Body of pancreas (tissue), 4 donors: ENCODE measurements around the gene KRTAP5-7. TPM values are rescaled to one million over a fixed set of nuclear protein-coding genes. Genes with fewer than 3 reads are reported as not detected.
"Not testable (repeated sequence)": the region's sequence is repeated elsewhere in the genome, so short reads cannot be mapped to it uniquely, and the experiment has no call there.

Source experiments
- ATAC-seq: fragments of 150-250 bp; one replicate; pipeline ENCODE4 v1.9.1; 2016
- DNase-seq, 4 donors: peaks; one replicate each; pipeline ENCODE4 v3.0.0-alpha.2; 2019
- H3K27ac ChIP-seq, 4 donors: fragments of 200-600 bp; sonication (generic); 1 replicate in 3 of 4; 2 replicates in 1 of 4; pipeline versions ENCODE4 v1.5.1 to v1.6.1; 2016 to 2019; ENCODE audit warnings: mild to moderate bottlenecking in 1 of 4, mixed read lengths in 1 of 4, moderate library complexity in 1 of 4
- H3K27me3 ChIP-seq, 2 donors: fragments of 200-600 bp; sonication (generic); one replicate each; pipeline ENCODE4 v1.6.0; 2016; ENCODE audit warnings: mild to moderate bottlenecking in 1 of 2
- H3K36me3 ChIP-seq, 2 donors: fragments of 200-600 bp; sonication (generic); replicated peaks in 1 of 2; 2 replicates each; pipeline ENCODE4 v1.5.1; 2016; ENCODE audit warnings: low read depth in 2 of 2; ENCODE audit not compliant: insufficient read depth in 1 of 2
- H3K4me1 ChIP-seq: fragments of 200-600 bp; sonication (generic); one replicate; pipeline ENCODE4 v1.6.0; 2016
- H3K4me3 ChIP-seq, 2 donors: fragments of 200-600 bp; sonication (generic); 1 replicate in 1 of 2; 2 replicates in 1 of 2; pipeline ENCODE4 v1.5.1; 2016 to 2019
- H3K9me3 ChIP-seq, 3 donors: fragments of 200-600 bp; sonication (generic); 1 replicate in 2 of 3; 2 replicates in 1 of 3; pipeline ENCODE4 v1.5.1; 2016
- POLR2A ChIP-seq, 3 donors: fragments of 450-650 bp; IDR thresholded peaks; one replicate each; pipeline ENCODE4 v1.6.1; 2016; ENCODE audit warnings: antibody characterized with exemption in 3 of 3, mild to moderate bottlenecking in 2 of 3
- WGBS, 2 donors: methylation state at CpG; one replicate each; pipeline ENCODE4 v1.1.5; 2017; 5-methylcytosine and 5-hydroxymethylcytosine counted together
- intact Hi-C: fragments of 100-400 bp; cut with DNase I; formaldehyde crosslinking; loops from one replicate; pipeline ENCODE4 v1.15.1; 2023
- total RNA-seq, 2 donors: library from RNA; depleted of rRNA; stranded (reverse); fragments of >200 nt; gene quantifications; one replicate each; pipeline ENCODE4 v1.1.0, GENCODE V29; 2016
- TF ChIP-seq, protein P1 (sequence below), 7 experiments: fragments of 450-650 bp in 4 of 7; fragments of 200-600 bp in 3 of 7; sonication (generic) in 3 of 7; IDR thresholded peaks; one replicate each; pipeline ENCODE4 v1.5.1; 2016 to 2019; ENCODE audit warnings: antibody characterized with exemption in 7 of 7

The KRTAP5-7 gene
- total RNA-seq, 2 donors from 2014 or later: not detected

DNA sequence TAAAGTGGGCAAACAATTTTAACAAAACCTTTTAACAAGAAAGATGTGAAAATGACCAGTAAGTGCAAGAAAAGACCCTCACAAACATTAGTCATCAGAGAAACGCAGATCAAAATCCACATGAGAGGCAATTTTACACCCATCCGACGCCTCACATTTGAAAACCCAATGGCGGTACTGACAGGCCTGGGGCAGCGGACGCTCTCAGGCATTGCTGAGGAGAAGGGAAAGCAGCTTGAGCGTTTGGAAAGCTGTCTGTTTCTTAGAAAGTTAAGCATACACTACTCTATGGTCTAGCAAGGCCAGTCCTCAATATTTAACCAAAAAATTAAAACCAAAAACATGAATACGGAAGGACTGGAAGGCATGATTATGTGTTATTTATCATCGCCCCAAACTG, 8.8 kb downstream of the KRTAP5-7 start:
- no peak overlapping the region for H3K27ac ChIP-seq
- intact Hi-C loops: no loop called here
- 83 to 93% methylated on average over 9 of the region's 9 CpGs for WGBS, 2 donors
- peaks cover 9% of the 10 kb centered on the region for H3K4me1 ChIP-seq
- H3K9me3 ChIP-seq: no peaks in the 10 kb centered on the region
- ATAC-seq (no peak), DNase-seq (no peak)
- H3K27me3 ChIP-seq: no peaks in the 10 kb centered on the region
- no peak for TF ChIP-seq POLR2A (IDR thresholded peaks at IDR 0.05)
- TF ChIP-seq, protein P1, sequence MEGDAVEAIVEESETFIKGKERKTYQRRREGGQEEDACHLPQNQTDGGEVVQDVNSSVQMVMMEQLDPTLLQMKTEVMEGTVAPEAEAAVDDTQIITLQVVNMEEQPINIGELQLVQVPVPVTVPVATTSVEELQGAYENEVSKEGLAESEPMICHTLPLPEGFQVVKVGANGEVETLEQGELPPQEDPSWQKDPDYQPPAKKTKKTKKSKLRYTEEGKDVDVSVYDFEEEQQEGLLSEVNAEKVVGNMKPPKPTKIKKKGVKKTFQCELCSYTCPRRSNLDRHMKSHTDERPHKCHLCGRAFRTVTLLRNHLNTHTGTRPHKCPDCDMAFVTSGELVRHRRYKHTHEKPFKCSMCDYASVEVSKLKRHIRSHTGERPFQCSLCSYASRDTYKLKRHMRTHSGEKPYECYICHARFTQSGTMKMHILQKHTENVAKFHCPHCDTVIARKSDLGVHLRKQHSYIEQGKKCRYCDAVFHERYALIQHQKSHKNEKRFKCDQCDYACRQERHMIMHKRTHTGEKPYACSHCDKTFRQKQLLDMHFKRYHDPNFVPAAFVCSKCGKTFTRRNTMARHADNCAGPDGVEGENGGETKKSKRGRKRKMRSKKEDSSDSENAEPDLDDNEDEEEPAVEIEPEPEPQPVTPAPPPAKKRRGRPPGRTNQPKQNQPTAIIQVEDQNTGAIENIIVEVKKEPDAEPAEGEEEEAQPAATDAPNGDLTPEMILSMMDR (IDR thresholded peaks at IDR 0.05): no peak
- no peak overlapping the region for H3K4me3 ChIP-seq
- H3K36me3 ChIP-seq: no peaks in the 10 kb centered on the region

DNA sequence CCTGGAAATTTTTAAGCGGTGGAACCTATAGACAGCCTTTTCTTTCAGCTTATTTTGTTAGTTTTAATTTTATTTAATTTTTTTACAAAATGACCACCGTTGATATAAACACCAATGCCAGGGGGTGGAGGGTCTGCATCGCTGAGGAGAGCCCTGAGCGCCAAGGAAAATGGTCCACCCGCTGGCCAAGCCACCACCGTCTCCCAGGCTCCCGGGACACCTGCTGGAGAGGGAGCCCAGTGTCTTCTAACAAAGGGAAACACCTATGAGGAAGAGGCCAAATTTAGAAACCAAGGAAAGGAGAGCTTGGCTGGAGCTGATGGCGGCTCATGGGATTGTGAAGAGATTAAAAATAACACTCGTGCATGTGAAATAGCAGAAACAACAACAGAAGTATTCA, 10.5 kb downstream of the KRTAP5-7 start:
- Histone ChIP-seq H3K4me1 (peaks cover 9% of the 10 kb centered on the region), H3K9me3 (no peaks in the 10 kb centered on the region), H3K27me3 (no peaks in the 10 kb centered on the region), H3K36me3 (no peaks in the 10 kb centered on the region), H3K27ac (no peak overlapping the region), H3K4me3 (no peak overlapping the region)
- no peak for TF ChIP-seq POLR2A (IDR thresholded peaks at IDR 0.05)
- TF ChIP-seq, protein P1 (IDR thresholded peaks at IDR 0.05): no peak
- DNase-seq (no peak), ATAC-seq (no peak)
- intact Hi-C loops: no loop called here
- 84 to 88% methylated on average over 9 of the region's 9 CpGs for WGBS, 2 donors

DNA sequence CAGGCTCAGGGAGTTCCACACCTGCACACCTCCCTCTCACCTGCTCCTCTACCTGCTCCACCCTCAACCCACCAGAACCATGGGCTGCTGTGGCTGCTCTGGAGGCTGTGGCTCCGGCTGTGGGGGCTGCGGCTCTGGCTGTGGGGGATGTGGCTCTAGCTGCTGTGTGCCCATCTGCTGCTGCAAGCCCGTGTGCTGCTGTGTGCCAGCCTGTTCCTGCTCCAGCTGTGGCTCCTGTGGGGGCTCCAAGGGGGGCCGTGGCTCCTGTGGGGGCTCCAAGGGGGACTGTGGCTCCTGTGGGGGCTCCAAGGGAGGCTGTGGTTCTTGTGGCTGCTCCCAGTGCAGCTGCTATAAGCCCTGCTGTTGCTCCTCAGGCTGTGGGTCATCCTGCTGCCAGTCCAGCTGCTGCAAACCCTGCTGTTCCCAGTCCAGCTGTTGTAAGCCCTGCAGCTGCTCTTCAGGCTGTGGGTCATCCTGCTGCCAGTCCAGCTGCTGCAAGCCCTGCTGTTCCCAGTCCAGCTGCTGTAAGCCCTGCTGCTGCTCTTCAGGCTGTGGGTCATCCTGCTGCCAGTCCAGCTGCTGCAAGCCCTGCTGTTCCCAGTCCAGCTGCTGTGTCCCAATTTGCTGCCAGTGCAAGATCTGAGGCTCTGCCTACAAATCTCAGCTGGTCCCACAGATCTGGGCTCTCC, 11.1 kb downstream of the KRTAP5-7 start, which contains the start of gene KRTAP5-8:
TSS of gene KRTAP5-8 (plus strand) at position 49 of the 689 bp plus-strand sequence. CDS start at position 80, 31 bp downstream.
- H3K4me3 ChIP-seq, H3K9me3 ChIP-seq, intact Hi-C loops, H3K4me1 ChIP-seq, H3K27me3 ChIP-seq, H3K36me3 ChIP-seq, ATAC-seq, DNase-seq, H3K27ac ChIP-seq: not testable (repeated sequence)
- 53% methylated on average over 2 of the region's 4 CpGs; no CpG with 5 or more reads in 1 of the 2 donors for WGBS, 2 donors

DNA sequence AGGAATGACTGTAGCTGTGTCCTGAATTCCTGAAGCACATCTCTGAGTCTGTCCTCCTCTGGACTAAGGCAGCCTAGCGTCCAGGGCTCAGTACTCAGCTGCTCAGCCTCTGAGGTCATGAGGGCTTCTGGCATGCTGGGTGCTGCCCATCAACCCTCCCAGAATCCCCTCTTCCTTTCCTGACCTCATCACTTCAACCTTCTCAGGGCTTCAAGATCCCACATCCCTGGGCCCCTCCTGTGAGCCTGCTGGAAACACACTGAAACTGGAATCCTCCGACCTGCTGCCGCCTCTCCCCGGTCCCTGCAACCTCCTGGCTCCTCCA, 11.6 kb downstream of the KRTAP5-7 start:
- no peak for ATAC-seq
- intact Hi-C loops: no loop called here
- no peak overlapping the region for H3K27ac ChIP-seq
- H3K27me3 ChIP-seq: no peaks in the 10 kb centered on the region
- DNase-seq: no peak
- H3K4me3 ChIP-seq: no peak overlapping the region
- no peaks in the 10 kb centered on the region for H3K9me3 ChIP-seq
- WGBS, 2 donors: 93 to 96% methylated on average over 4 of the region's 4 CpGs
- TF ChIP-seq POLR2A (IDR thresholded peaks at IDR 0.05): no peak
- TF ChIP-seq, protein P1 (IDR thresholded peaks at IDR 0.05): no peak
- H3K4me1 ChIP-seq: peaks cover 9% of the 10 kb centered on the region
- no peaks in the 10 kb centered on the region for H3K36me3 ChIP-seq

DNA sequence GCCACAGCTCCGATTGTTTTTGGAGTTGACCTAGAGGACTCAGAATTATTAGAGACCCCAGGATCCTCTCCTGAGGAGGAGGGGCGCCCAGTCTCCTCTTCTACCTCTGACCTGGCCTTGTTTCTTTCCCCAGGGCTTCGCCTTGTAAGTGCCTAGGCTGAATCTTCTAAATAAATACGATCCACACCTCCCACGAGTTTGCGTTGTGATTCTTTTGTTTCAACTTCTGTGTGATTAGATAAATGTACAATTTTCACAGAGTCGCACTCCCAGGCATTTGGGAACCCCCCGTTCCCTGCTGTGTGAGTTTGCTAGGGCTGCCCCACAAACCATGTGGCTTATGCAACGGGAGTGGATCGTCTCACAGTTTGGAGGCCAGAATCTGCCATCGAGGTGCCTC, 11.9 kb downstream of the KRTAP5-7 start:
- TF ChIP-seq, protein P1 (IDR thresholded peaks at IDR 0.05): no peak
- no peak for TF ChIP-seq POLR2A (IDR thresholded peaks at IDR 0.05)
- 79 to 81% methylated on average over 11 of the region's 11 CpGs for WGBS, 2 donors
- no peak overlapping the region for H3K27ac ChIP-seq
- DNase-seq (no peak), ATAC-seq (no peak)
- no peaks in the 10 kb centered on the region for H3K9me3 ChIP-seq
- intact Hi-C loops: no loop called here
- H3K4me3 ChIP-seq: no peak overlapping the region
- H3K27me3 ChIP-seq: no peaks in the 10 kb centered on the region
- H3K4me1 ChIP-seq: peaks cover 9% of the 10 kb centered on the region
- H3K36me3 ChIP-seq: no peaks in the 10 kb centered on the region

DNA sequence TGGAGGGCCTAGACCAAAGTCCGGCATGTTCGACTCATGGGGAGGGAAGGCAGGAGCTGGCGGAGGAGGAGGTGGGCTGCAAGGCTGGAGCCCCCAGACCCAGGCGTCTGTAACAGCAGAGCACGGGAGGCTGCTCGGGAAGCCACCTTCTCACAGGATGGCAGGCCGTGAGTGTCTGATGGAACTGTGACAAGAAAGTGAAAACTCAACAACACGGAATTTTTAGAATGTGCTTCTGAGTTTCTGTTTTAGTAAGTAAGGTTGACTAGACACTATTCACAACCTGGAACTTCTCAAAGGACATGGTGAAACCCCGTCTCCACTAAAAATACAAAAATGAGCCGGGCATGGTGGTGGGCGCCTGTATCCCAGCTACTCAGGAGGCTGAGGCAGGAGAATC, 12.9 kb downstream of the KRTAP5-7 start:
- H3K27me3 ChIP-seq, H3K4me3 ChIP-seq, H3K36me3 ChIP-seq, H3K4me1 ChIP-seq, intact Hi-C loops, H3K27ac ChIP-seq, H3K9me3 ChIP-seq, DNase-seq, ATAC-seq: not testable (repeated sequence)
- 95 to 96% methylated on average over 11 of the region's 11 CpGs for WGBS, 2 donors

DNA sequence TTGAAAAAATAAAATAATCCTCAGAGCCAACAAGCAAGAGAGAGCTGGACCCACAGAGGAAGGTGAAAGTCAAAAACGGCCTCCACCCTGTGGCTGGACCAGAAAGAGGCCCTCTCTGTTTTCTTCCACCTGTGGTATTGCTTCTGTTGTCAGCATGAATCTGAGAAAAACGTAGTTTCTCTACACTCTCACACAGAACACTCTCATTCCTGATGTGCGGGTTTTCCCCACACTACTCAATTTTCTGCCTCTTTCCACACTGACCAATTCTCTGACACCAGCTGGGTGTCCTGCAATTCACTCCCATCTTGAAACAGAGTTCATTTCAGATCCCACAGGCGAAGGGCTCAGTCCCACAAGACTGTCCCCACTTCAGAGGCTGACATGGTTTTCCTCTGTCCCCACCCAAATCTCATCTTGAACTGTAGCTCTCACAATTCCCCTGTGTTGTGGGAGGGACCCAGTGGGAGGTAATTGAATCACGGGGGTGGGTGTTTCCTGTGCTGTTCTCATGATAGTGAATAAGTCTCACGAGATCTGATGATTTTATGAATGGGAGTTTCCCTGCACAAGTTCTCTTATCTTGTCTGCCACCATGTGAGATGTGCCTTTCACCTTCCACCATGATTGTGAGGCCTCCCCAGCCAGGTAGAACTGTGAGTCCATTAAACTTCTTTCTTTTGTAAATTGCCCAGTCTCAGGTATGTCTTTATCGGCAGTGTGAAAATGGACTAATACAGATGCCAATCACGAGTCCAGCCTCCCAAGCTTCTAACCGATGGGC, 13.6 kb downstream of the KRTAP5-7 start:
- H3K9me3 ChIP-seq, H3K4me1 ChIP-seq, H3K27me3 ChIP-seq, intact Hi-C loops, H3K36me3 ChIP-seq, DNase-seq, H3K27ac ChIP-seq, ATAC-seq, H3K4me3 ChIP-seq: not testable (repeated sequence)
- WGBS, 2 donors: 87 to 88% methylated on average over 9 of the region's 9 CpGs
